HG03457 (cell line): Measurements from ENCODE around the gene NAT10.

Source experiments
- ATAC-seq: cut with Tn5 transposase; IDR thresholded peaks from one replicate; pipeline ENCODE4 v1.9.1; 2021; ENCODE audit warnings: moderate number of reproducible peaks; ENCODE audit not compliant: unreplicated experiment

NAT10 gene

GRCh38 chr11:34148504-34149165 is 43.2 kb downstream of the NAT10 start:
- no peak for ATAC-seq

DNA sequence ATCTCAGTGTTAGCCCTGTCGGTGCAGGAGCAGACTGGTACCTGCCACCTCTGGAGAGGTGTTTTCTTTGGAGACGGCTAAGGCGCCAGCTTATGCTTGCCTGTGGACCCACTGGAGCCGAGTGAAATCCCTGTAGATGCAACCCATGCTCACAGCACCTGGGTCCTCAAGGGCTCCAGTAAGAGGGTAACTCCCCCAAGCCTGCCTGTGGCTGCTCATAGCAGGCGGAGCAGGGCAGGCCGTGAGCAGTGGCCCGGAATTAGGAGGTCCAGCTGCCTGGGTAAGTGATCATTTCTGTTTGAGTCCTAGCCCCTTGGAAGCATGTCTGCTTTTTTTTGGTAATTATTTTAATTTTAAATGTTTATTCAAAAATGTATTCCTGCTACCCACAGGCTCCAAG is 43.8 kb downstream of the NAT10 start:
- ATAC-seq: no peak

- ATAC-seq: no peak
Observed at GRCh38 chr11:34149786-34150185, 44.4 kb downstream of the NAT10 start.

DNA sequence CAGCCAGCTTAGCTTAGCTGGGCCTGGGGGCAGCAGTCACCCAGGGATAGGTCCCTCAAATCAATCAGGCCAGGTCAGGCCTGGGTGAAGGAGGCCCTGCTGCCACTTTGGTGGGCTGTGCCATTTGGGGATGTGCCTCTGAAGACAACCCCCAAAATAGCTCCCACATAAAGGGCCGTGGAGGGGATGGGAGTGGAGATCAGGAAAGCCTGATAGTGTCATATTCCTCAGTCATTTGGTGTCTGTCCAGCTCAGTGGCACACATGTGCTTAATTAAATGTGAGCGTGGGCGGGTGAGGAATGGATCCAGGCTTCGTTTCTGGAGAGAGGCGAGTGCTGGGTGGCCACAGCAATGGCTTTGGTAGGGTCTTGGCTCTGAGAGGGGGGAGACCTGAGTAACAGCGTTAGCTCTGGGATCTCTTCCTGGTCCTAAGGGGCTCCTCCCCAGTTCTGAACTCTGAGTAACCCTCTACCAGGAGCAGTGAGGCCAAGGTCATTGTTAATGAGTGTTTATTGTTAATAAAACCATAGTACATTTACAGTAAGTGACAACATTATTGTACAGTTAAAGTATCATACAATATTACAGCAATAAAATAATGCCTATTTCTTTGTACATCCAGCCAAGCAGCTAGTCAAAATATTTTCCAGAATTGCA is 45.2 kb downstream of the NAT10 start:
- no peak for ATAC-seq

DNA sequence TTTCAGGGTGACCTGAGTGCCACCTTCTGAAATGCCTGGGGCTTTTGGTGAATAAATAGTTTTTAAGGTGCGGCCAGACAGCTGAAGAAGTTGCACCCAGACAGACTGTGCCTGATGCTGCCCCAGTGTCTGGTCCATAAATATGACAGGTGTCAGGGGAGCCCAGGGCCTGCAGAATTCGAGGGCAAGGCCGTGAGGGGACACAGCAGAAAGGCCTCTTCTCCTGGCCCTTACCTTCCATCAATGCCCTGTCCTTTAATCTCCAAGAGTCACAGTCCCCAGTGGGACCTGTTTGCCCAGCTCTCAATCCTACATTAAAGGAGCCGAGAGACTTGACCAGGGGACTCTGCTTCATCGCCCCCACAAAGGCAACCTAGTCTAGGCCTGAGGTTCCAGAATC is 45.7 kb downstream of the NAT10 start:
- ATAC-seq: no peak

DNA sequence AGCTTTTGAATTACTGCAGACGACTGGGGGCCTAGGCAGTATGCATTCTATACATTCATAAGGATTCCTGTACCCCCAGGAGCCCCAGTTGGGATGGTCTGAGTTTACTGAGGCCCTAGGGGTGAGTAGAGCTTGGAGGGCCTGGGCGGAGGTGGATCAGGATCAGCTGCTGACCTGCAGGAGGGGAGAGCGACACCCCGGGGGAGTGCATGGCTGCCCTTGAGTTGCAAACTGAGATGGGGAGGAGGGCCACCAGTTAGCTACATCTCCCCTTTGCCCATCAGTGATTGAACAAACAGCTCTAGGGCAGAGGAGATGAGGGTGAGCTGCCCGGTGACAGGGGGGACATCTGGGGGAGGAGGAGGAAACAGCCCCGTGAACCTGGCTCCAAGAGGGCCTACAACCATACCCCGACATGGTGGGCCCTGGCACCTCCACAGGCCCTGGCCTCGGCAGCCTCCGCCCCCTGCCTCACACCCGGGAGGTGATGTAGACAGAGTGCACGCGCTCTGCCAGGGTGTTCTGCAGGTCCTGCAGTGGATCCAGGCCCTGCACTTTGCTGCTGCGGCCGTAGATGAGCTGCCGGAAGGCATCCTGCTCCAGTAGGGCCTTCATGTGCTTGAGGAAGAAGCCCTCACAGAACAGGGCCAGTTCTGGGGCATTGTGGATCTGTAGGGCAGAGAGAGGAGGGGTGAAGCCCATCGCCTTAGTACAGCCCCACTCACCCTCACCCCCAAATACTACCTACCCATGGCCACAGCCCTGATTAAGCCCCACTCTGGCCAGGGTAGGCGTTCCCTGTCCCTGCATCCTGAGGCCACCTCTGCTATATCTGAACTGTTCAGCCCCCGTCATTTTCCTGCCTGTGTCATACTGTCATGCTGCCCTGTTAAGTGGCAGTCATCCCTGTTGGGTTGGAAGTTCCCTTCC is 46.8 kb downstream of the NAT10 start:
- no peak for ATAC-seq

- ATAC-seq: peak; percentile 44
Observed at GRCh38 chr11:34154059-34154875, 48.8 kb downstream of the NAT10 start.

- ATAC-seq: no peak
Observed at GRCh38 chr11:34155057-34155756, 49.8 kb downstream of the NAT10 start.

GRCh38 chr11:34155757-34156062 is 50.3 kb downstream of the NAT10 start:
- ATAC-seq: no peak

DNA sequence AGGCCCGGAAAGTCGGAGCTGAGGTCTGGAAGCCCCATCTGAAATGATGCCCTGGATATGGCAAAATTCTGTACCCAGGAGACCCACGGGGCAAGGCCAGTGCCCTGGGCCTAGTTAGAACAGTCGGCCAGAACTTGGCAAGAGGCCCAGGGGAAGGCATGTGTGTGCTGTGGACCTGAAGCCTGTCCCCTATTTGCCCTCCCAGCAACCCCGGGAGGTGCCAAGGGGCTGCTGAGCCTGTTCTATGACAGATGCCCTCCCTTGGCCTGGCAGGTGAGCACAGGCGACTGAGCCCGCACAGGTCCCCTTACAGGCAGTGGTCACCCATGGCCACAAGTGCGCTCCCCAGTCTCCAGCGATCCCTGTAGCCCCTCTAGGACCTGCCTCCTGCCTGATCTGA is 51.7 kb downstream of the NAT10 start:
- no peak for ATAC-seq

- ATAC-seq: no peak
Observed at GRCh38 chr11:34158661-34159060, 53.2 kb downstream of the NAT10 start.

- no peak for ATAC-seq
Observed at GRCh38 chr11:34160049-34160721, 54.8 kb downstream of the NAT10 start.

GRCh38 chr11:34160791-34161190 is 55.4 kb downstream of the NAT10 start:
- no peak for ATAC-seq

DNA sequence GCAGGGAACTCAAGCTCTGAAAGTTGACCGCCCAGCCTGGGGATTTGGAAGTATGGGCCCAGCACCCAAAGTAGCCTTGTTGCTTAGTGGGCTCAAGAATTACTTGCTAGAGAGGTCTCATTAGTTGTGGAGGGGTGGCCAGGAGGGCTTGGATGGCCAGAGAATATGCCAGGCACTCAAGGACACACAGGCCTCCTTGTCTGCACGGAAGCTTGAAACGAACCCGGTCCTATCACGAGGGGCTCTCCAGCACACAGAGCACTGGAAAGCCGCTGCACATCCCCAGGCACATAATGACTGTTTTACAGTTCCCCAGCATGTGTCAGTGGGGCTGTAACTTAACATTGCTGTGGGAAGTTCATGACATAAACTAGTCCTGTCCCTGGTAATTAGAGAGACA is 55.9 kb downstream of the NAT10 start:
- ATAC-seq: no peak

GRCh38 chr11:34161812-34162492 is 56.5 kb downstream of the NAT10 start:
- no peak for ATAC-seq

DNA sequence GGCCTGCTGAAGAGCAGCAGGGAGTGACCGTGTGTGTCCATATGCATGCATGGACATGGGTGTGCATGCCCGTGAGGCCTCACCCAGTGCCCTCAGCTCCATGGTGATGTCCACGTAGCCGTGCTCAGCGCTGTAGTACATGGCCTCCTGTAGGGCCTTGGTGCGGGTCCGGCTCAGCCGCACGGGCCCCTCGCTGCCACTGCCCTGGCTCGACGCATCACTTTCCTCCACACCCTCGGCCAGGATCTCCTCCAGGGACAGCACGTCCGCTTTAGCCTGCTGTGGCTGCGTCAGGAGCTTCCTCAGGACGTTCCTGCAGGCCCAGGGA is 57.0 kb downstream of the NAT10 start:
- ATAC-seq: no peak

GRCh38 chr11:34162856-34163255 is 57.4 kb downstream of the NAT10 start:
- ATAC-seq: no peak

- no peak for ATAC-seq
Observed at GRCh38 chr11:34165121-34165520, 59.7 kb downstream of the NAT10 start.

- ATAC-seq: no peak
Observed at GRCh38 chr11:34165786-34166555, 60.5 kb downstream of the NAT10 start.
